HG02870 (cell line): ENCODE measurements around the gene FKBP5.
A peak's percentile ranks its signal among the peaks of the same experiment; 100 is the strongest.
"Not testable (repeated sequence)": the region's sequence is repeated elsewhere in the genome, so short reads cannot be mapped to it uniquely, and the experiment has no call there.

ENCODE experiments used
- ATAC-seq: cut with Tn5 transposase; IDR thresholded peaks from one replicate; pipeline ENCODE4 v1.9.1; 2021; ENCODE audit warnings: mild to moderate bottlenecking, moderate library complexity; ENCODE audit not compliant: unreplicated experiment

Gene FKBP5

GRCh38 chr6:35724059-35724458, 35.3 kb upstream of the FKBP5 start:
- ATAC-seq, result no peak

- ATAC-seq, result no peak
These were observed 34.9 kb upstream of the FKBP5 start for GRCh38 chr6:35723587-35723986.

- no peak for ATAC-seq
These were observed 33.5 kb upstream of the FKBP5 start for GRCh38 chr6:35722121-35722761.

- peak; percentile 52 for ATAC-seq
These were observed 31.4 kb upstream of the FKBP5 start for GRCh38 chr6:35719830-35720733.

DNA sequence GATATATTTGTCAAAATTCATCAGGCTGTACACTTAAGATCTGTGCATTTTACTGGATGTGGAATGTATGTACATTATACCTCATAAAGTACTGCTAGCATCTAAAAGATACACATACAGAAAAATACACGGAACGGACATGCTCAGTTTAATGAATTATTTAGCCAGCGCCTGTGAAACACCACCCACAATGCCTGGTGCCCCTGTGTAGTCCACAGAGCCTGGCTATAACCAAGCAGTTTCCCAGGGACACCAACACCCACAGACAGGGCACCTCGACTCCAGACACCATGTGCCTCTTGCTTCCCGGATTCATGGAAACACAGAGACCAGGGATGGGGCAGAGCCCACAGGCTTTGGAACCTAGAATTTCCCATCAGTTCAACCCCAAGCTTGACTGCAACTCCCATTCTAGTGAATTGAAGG, 30.7 kb upstream of the FKBP5 start:
- ATAC-seq, result peak; percentile 15

DNA sequence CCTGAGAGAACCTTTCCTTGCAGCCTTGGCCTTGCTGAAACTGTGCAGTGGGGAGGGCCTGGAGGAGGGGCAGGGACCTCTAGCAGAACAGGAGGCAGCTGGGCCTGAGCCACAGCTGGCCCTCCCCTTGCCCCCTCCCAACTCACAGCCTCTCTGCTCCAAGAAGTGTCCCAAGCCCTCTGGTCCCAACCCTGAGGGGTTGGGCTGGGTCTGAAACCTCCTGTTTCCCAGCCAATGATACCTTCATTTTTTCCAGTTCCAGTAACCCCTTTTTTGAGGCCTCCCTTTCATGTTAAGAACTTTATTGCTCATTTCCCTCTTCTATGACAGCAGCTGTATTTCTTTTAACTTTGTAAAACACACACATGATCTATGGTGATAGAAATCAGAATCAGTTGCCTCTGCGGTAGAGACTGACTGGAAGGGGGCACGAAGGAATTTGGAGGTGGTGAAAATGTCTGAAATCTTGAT, 30.2 kb upstream of the FKBP5 start:
- ATAC-seq, result no peak

GRCh38 chr6:35718375-35718736, 29.6 kb upstream of the FKBP5 start:
- ATAC-seq, result no peak

DNA sequence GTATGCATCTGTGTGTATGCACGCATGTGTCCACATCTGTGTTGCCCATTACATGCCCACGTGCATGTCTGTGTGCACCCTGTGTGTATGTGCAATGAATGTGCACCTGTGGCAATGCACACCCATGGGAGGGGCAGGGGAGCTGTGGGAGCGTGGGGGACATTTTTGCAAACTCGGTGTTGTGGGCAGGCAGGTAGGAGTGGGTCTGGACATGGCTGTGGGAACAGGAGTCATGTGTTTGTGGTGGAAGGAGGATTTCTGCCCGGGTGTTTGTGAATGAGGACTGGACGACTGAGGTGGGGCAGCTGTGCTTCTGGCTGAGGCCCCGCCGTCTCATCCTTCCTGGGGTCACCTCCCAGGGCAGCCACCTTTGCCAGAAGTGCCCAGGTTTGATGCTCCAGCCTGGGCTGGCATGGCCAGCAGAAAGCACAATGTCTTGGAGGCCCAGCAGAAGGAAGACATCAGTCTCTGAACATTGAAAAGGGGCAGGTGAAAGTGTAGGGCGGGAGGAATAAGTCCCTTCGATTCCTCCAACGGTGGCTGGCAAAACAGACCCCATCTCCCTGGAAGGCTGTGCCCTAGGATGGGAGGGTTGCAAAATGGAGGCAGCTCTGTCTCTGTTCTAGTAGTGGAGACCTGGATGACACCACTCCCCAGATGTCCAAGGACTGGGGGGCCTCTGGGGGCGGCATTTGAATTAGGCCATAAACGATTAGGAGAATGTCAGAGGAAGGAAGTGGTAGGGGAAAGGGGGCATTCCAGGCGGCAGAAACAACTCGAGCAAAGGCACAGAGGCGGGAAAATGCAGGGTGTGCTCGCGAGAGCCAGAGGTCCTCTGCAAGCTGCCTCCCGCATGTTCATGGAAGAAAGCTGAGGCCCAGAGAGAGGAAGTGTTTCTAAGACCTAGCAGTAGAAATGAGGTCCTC, 29.0 kb upstream of the FKBP5 start:
- ATAC-seq, result no peak

- ATAC-seq, result no peak
These were observed 28.1 kb upstream of the FKBP5 start for GRCh38 chr6:35716798-35717197.

GRCh38 chr6:35713006-35713767, 24.5 kb upstream of the FKBP5 start:
- ATAC-seq, result no peak

DNA sequence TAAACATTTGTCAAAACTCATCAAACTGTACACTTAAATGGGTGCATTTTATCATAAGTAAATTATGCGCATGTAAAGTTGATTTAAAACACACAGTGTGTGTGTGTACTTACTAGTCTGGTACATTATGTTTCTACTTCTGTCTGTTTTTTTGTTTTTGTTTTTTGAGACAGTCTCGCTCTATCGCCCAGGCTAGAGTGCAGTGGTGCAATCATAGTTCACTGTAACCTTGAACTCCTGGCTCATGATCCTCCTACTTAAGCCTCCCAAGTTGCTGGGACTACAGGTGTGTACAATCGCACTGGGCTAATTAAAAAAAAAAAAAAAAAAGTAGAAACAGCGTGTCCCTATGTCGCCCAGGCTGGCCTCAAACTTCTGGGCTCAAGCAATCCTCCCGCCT, 23.0 kb upstream of the FKBP5 start:
- ATAC-seq, result no peak

DNA sequence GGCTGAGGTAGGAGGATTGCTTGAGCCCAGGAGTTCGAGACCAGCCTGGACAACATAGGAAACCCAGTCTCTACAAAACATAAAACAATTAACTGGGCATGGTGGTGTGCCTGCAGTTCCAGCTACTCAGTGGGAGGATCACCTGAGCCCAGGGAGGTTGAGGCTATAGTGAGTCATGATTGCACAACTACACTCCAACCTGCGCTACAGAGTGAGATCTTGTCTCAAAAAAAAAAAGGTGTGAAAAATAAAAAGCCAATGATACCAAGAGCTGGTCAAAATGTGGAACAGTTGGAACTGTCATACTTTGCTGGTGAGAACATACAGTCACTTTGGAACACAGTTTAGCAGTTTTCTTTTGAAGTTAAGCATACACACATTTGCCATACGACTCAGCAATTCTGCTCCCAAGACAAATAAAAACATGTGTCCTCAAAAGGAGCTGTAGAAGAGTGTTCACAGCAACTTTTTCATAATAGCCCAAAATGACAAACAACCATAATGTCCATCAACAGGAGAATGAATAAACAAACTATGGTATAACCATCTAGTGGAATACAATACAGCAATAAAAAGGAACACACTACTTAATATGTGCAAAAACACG, 21.6 kb upstream of the FKBP5 start:
- no peak for ATAC-seq

GRCh38 chr6:35708585-35708984, 19.9 kb upstream of the FKBP5 start:
- ATAC-seq, result no peak

GRCh38 chr6:35707714-35708407, 19.1 kb upstream of the FKBP5 start:
- ATAC-seq, result no peak

DNA sequence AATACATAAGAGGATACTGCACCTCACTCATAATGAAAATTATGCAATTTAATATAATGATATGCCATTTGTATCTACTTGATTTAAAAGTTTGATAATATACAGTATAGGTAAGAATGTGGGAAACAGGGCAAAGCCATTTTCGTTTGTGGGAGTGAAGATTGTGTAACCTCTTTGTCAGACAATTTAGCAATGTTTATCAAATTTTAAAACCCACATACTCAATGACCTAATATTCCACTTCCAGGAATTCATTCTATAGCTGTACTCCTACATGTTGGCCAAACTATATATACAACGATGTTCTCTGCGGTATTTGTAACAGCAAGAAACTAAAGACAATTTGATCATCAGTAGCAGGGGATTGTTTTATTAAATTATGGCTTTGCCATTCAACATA, 17.8 kb upstream of the FKBP5 start:
- no peak for ATAC-seq

DNA sequence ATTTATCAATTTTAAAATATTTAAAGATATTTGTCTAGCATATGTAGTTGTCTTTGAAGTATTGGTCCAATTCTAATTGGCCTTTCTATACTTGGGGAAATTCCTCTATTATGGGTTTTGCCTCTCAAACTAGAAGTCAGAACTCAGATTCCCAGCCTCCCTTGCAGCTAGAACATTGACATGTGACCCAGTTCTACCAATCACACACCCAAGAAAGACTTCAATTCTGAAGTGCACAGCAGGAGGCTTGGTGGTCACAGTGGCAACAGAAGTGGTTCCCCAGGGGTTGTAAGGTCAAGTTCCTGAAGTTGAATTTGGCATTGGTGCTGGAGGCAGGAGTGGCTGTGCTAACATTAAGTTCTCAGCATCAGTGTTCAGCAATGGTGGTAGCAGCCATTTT, 14.8 kb upstream of the FKBP5 start:
- no peak for ATAC-seq

- no peak for ATAC-seq
These were observed 10.1 kb upstream of the FKBP5 start for GRCh38 chr6:35698858-35699257.

DNA sequence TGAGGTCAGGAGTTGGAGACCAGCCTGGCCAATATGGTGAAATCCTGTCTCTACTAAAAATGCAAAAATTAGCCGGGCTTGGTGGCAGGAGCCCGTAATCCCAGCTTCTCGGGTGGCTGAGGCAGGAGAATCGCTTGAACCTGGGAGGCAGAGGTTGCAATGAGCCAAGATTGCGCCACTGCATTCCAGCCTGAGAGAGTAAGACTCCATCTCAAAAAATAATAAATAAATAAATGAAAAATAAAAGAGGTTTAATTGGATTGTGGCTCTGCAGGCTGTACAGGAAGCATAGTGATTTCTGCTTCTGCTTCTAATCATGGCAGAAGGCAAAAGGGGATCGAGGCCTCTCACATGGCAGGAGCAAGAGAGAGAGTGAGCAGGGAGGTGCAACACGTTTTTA, 9.7 kb upstream of the FKBP5 start:
- not testable (repeated sequence) for ATAC-seq

DNA sequence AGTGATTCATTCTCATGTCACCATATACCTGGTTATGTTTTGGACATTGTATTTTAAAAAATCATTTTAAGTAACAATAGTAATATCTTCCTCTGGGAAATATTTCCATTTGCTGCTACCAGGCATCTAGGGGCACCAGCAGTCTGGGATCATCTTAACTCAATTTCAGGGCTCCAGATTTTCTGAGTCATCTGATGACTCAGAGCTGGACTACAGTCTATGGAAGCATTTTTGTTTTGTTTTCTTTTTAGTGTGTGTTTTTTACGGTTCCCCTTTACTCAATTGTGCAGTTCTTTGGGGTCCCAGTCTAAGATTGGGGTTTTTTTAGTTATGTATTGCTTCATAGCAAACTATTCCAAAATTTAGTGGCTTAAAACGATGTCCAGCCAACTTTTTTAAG, 5.7 kb upstream of the FKBP5 start:
- no peak for ATAC-seq
